Esophagus muscularis mucosa (tissue), 2 donors: Measurements from ENCODE around the gene GTPBP3.

Experiments
- EP300 ChIP-seq: sonication (generic); formaldehyde crosslinking; IDR thresholded peaks from one replicate; pipeline ENCODE4 v1.6.1; 2017; ENCODE audit warnings: antibody characterized with exemption
- POLR2A ChIP-seq: fragments of 450-650 bp; IDR thresholded peaks from one replicate; pipeline ENCODE4 v1.6.1; 2017; ENCODE audit warnings: antibody characterized with exemption, moderate library complexity, mild to moderate bottlenecking, low read depth

GRCh38 chr19:17305216-17305516 lies 32.2 kb upstream of the GTPBP3 start:
- TF ChIP-seq EP300 (no peak), POLR2A (no peak)
